ENCODE measurements around the gene SYT11. TPM values are rescaled to one million over a fixed set of nuclear protein-coding genes. Genes with fewer than 3 reads are reported as not detected.
"Not testable (repeated sequence)": the region's sequence is repeated elsewhere in the genome, so short reads cannot be mapped to it uniquely, and the experiment has no call there.

Gene SYT11
- polyA plus RNA-seq, 1 experiment = 49.0 TPM

DNA sequence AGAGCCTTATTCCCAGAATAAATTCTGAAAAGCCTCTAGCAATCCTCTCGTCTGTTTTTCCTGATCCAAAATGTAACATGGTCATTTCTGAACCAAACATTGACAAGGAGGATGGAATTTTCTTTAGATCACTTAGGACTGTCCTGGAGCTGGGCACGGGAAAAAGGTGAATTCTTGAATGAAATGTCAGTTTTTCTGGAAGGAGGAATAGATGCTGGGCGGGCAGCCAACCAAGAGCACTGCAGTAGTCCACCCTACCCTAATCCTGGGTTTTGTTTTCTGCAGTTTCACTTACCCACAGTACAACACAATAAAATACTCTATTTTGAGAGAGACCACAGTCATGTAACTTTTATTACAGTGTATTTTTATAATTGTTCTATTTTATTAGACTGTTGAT is 30.9 kb downstream of the SYT11 start:
- H3K4me3 ChIP-seq (ENCODE audit: low read depth, low read length) = no peak overlapping the region
- H3K9me3 ChIP-seq (ENCODE audit: control insufficient read depth, insufficient read depth, low read length) = no peaks in the 10 kb centered on the region
- no peak overlapping the region for H3K27ac ChIP-seq (ENCODE audit: low read depth, low read length)
- TF ChIP-seq, protein P1, sequence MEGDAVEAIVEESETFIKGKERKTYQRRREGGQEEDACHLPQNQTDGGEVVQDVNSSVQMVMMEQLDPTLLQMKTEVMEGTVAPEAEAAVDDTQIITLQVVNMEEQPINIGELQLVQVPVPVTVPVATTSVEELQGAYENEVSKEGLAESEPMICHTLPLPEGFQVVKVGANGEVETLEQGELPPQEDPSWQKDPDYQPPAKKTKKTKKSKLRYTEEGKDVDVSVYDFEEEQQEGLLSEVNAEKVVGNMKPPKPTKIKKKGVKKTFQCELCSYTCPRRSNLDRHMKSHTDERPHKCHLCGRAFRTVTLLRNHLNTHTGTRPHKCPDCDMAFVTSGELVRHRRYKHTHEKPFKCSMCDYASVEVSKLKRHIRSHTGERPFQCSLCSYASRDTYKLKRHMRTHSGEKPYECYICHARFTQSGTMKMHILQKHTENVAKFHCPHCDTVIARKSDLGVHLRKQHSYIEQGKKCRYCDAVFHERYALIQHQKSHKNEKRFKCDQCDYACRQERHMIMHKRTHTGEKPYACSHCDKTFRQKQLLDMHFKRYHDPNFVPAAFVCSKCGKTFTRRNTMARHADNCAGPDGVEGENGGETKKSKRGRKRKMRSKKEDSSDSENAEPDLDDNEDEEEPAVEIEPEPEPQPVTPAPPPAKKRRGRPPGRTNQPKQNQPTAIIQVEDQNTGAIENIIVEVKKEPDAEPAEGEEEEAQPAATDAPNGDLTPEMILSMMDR (IDR thresholded peaks at IDR 0.05; ENCODE audit: low read depth, low read length) = no peak
- CTCF ChIA-PET = no interaction called here
- no peak for DNase-seq (ENCODE audit: low read depth, low spot score)
- H3K27me3 ChIP-seq (ENCODE audit: control insufficient read depth, insufficient read depth, low read length) = no peaks in the 10 kb centered on the region
- POLR2A ChIA-PET = interaction anchor here (0.7 kb wide), 1 partner anchor 32 kb away, joined by 4 read pairs; no protein-coding TSS in a partner anchor

DNA sequence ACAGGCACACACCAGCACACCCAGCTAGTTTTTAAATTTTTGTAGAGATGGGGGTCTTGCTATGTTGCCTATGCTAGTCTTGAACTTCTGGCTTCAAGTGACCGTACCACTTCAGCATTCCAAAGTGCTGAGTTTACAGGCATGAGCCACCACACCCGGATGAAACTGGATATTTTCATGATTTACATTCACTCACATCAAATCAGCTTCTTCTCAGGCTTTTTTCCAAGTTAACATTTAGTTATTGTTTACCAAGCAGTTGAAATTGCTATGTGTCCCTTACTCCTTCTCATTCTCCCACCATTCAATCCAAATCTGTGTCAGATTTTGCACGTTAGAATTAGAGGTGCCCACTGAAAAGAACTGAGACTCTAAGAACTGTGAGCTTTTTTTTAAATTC is 33.4 kb downstream of the SYT11 start:
- Histone ChIP-seq H3K27me3 (ENCODE audit: control insufficient read depth, insufficient read depth, low read length) (no peaks in the 10 kb centered on the region), H3K27ac (ENCODE audit: low read depth, low read length) (peak overlapping the region; percentile 85), H3K4me3 (ENCODE audit: low read depth, low read length) (no peak overlapping the region), H3K9me3 (ENCODE audit: control insufficient read depth, insufficient read depth, low read length) (no peaks in the 10 kb centered on the region)
- TF ChIP-seq, protein P1 (IDR thresholded peaks at IDR 0.05; ENCODE audit: low read depth, low read length) = no peak
- peak; percentile 59 for DNase-seq (ENCODE audit: low read depth, low spot score)
- POLR2A ChIA-PET = interaction anchor here (2.0 to 2.4 kb wide), 2 partner anchors 8 to 33 kb away, joined by 5 to 13 read pairs; partner anchors contain the start of gene SYT11
- CTCF ChIA-PET = interaction anchor here (0.5 kb wide), 1 partner anchor 27 kb away, joined by 3 read pairs; no protein-coding TSS in a partner anchor

DNA sequence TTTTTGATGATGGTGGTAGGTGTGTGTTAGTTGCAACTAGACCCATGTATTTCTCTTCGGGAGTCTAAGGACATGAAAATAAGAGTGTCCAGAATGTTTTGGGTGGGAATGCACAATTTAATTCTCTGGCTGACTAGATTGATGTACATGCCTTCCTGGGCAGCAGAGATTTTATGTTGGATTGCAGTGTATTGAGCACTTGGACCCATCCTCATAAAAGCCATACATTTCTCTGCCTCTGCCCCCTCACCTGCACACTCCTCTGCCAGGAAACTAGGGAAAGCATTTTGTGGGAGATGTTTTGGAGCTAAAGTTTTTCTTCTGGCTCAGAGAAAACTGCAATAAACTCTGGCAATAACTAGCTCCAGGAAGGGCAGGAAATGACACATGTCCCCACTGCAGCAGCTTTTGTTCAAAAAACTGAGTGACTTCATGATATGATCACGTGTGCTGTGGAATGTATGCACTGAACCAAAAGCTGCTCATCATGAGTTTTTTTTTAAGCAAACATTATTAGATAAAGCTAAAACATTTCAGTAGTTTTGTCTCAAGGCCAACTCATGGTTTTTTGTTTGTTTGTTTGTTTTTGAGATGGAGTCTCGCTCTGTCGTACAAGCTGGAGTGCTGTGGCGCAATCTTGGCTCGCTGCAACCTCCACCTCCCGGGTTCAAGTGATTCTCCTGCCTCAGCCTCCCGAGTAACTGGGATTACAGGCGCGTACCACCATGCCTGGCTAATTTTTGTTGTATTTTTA is 34.2 kb downstream of the SYT11 start:
- no peaks in the 10 kb centered on the region for H3K27me3 ChIP-seq (ENCODE audit: control insufficient read depth, insufficient read depth, low read length)
- ChIA-PET CTCF (no interaction called here), POLR2A (interaction anchor here (0.6 to 2.4 kb wide), 6 partner anchors 8 to 607 kb away, joined by 3 to 13 read pairs (median 4); partner anchors contain the start of genes MEF2D and SYT11)
- peak overlapping the region; percentile 85 for H3K27ac ChIP-seq (ENCODE audit: low read depth, low read length)
- DNase-seq (ENCODE audit: low read depth, low spot score) = peak; percentile 49
- no peaks in the 10 kb centered on the region for H3K9me3 ChIP-seq (ENCODE audit: control insufficient read depth, insufficient read depth, low read length)
- TF ChIP-seq, protein P1 (IDR thresholded peaks at IDR 0.05; ENCODE audit: low read depth, low read length) = no peak
- no peak overlapping the region for H3K4me3 ChIP-seq (ENCODE audit: low read depth, low read length)

DNA sequence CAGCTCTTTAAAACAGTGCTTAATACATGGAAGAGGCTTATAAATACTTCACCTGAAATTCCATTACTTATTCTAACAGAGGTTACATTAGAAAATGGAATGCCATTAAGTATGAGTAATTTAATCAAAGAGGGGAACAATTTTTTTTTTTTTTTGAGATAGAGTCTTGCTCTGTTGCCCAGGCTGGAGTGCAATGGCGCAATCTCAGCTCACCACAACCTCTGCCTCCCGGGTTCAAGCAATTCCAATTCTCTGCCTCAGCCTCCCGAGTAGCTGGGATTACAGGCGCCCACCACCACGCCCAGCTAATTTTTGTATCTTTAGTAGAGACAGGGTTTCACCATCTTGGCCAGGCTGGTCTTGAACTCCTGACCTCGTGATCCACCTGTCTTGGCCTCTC is 36.2 kb downstream of the SYT11 start:
- H3K27me3 ChIP-seq (ENCODE audit: control insufficient read depth, insufficient read depth, low read length); H3K9me3 ChIP-seq (ENCODE audit: control insufficient read depth, insufficient read depth, low read length); DNase-seq (ENCODE audit: low read depth, low spot score); H3K27ac ChIP-seq (ENCODE audit: low read depth, low read length); H3K4me3 ChIP-seq (ENCODE audit: low read depth, low read length): not testable (repeated sequence)
- ChIA-PET POLR2A (interaction anchor here (0.7 kb wide), 1 partner anchor 12 kb away, joined by 3 read pairs; no protein-coding TSS in a partner anchor), CTCF (interaction anchor here (0.6 to 0.7 kb wide), 2 partner anchors 94 to 195 kb away, joined by 3 to 4 read pairs; no protein-coding TSS in a partner anchor)

DNA sequence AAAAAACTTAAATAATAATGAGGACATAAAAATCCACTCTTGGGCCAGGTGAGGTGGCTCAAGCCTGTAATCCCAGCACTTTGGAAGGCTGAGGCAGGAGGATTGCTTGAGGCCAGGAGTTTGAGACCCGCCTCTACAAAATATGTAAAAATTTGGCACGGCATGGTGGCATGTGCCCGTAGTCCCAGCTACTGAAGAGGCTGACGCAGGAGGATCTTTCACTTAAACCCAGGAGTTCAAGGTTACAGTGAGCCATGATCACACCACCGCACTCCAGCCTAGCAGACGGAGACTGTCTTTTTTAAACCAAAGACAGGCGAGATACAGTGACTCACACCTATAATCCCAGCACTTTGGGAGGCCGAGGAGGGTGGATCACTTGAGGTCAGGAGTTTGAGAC is 37.1 kb downstream of the SYT11 start:
- H3K9me3 ChIP-seq (ENCODE audit: control insufficient read depth, insufficient read depth, low read length); H3K27ac ChIP-seq (ENCODE audit: low read depth, low read length); CTCF ChIA-PET; H3K27me3 ChIP-seq (ENCODE audit: control insufficient read depth, insufficient read depth, low read length); DNase-seq (ENCODE audit: low read depth, low spot score); H3K4me3 ChIP-seq (ENCODE audit: low read depth, low read length): not testable (repeated sequence)
- POLR2A ChIA-PET = interaction anchor here (0.7 kb wide), 1 partner anchor 11 kb away, joined by 3 read pairs; no protein-coding TSS in a partner anchor

DNA sequence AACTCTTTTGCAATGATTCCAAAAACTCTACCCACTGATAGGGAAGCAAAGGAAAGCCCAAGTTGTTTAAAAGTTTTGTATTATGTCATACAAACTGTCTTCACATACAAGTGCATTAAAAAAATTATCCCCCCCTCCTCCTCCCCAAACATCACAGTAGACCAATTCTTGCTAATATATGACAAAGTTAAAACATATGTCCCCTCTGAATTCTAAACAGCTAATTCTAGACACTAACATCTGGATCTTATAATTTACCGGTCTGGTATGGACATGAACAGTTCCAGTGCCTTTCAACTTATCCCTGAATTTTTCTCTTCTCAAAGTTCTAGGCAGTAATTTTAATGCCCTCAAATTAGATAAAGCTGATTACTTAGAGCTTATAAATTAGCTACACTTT is 38.4 kb downstream of the SYT11 start:
- POLR2A ChIA-PET = interaction anchor here (0.5 to 0.7 kb wide), 2 partner anchors 104 to 171 kb away, joined by 3 to 5 read pairs; no protein-coding TSS in a partner anchor
- H3K27ac ChIP-seq (ENCODE audit: low read depth, low read length) = no peak overlapping the region
- no peaks in the 10 kb centered on the region for H3K9me3 ChIP-seq (ENCODE audit: control insufficient read depth, insufficient read depth, low read length)
- H3K27me3 ChIP-seq (ENCODE audit: control insufficient read depth, insufficient read depth, low read length) = no peaks in the 10 kb centered on the region
- H3K4me3 ChIP-seq (ENCODE audit: low read depth, low read length) = no peak overlapping the region
- TF ChIP-seq, protein P1 (IDR thresholded peaks at IDR 0.05; ENCODE audit: low read depth, low read length) = no peak
- CTCF ChIA-PET = interaction anchor here (0.6 to 1.4 kb wide), 4 partner anchors 10 to 681 kb away, joined by 3 to 7 read pairs (median 4); no protein-coding TSS in a partner anchor
- DNase-seq (ENCODE audit: low read depth, low spot score) = no peak
